Measurements from ENCODE around the gene ENDOU.

DNA sequence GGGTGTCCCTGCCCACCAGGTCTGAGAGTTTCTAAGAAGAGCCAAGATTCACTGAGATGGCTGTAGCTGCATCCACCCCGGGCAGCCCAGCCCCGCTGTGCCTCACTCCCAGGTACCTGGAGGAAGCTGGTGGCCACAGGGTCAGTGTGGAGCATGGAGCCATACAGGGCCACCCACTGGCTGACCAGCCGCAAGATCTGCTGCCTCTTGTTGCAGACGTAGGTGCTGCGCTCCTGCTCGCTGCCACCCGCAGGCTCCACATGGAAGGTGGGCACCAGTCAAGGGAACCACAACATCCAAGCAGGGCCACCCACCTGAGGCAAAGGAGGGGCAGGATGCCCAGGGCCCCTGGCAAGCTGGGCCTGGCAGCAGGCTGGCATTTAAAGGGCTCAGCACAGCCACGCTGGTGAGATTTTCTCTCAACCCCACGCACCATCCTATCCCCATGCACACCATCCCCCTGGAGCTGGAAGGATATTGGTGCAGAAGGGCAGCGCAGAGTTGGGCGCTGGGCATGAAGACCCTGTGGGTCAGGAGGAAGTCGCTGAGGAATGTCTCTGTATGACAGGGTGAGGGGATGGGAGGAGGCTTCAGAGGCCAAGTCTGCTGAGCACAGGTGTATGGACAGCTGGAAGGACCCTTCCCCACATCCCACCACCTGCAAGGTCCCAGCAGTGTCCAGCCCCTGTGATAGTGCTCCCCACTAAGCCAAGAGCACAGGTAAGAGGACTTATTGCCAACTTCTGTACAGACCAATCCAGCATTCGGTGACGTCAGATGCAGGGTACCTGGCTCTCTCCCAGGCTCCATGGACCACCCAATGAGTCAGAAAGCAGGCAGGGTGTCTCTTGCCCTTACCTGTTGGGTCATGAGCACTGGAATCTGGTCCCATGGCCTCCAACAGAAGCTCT lies 22.6 kb upstream of the ENDOU start:
- no peak for TF ChIP-seq CTCF (IDR thresholded peaks at IDR 0.05)
- no peak for TF ChIP-seq ZFX (IDR thresholded peaks at IDR 0.05; ENCODE audit: borderline replicate concordance)
